Neural cell (in vitro differentiated cells): ENCODE data around the gene PTPN1.
"Not testable (repeated sequence)": the region's sequence is repeated elsewhere in the genome, so short reads cannot be mapped to it uniquely, and the experiment has no call there.

ENCODE experiments used
- CTCF ChIP-seq: fragments of 450-650 bp; IDR thresholded peaks from 2 replicates; pipeline ENCODE4 v1.5.1; 2014; ENCODE audit warnings: antibody characterized with exemption, mild to moderate bottlenecking, moderate library complexity; ENCODE audit not compliant: poor library complexity, severe bottlenecking
- EP300 ChIP-seq: fragments of 450-650 bp; conservative IDR thresholded peaks from 2 replicates; pipeline ENCODE4 v1.6.1; 2014; ENCODE audit warnings: antibody characterized with exemption, mild to moderate bottlenecking, moderate library complexity; ENCODE audit not compliant: poor library complexity, severe bottlenecking
- EZH2 ChIP-seq: fragments of 200-600, 300-800 bp; shearing (Covaris generic), sonication (generic); IDR thresholded peaks from 2 replicates; pipeline ENCODE4 v1.6.1; 2014; ENCODE audit warnings: antibody characterized with exemption, low read length, borderline replicate concordance, mild to moderate bottlenecking; ENCODE audit not compliant: insufficient read depth, poor library complexity, severe bottlenecking
- MXI1 ChIP-seq: fragments of 450-650 bp; conservative IDR thresholded peaks from 2 replicates; pipeline ENCODE4 v1.6.1; 2014; ENCODE audit warnings: antibody characterized with exemption, mild to moderate bottlenecking; ENCODE audit not compliant: poor library complexity, severe bottlenecking
- POLR2AphosphoS5 ChIP-seq: IDR thresholded peaks from 2 replicates; pipeline ENCODE4 v1.6.1; 2012
- RAD21 ChIP-seq: fragments of 450-650 bp; conservative IDR thresholded peaks from 2 replicates; pipeline ENCODE4 v1.6.1; 2014; ENCODE audit warnings: antibody characterized with exemption, mild to moderate bottlenecking, moderate library complexity
- REST ChIP-seq: IDR thresholded peaks from 2 replicates; pipeline ENCODE4 v1.6.1; 2012; ENCODE audit warnings: borderline replicate concordance
- SMC3 ChIP-seq: fragments of 450-650 bp; conservative IDR thresholded peaks from 2 replicates; pipeline ENCODE4 v1.6.1; 2014; ENCODE audit warnings: antibody characterized with exemption, mild to moderate bottlenecking, moderate library complexity; ENCODE audit not compliant: poor library complexity

- TF ChIP-seq CTCF, POLR2AphosphoS5, EP300, MXI1, REST, SMC3, EZH2, RAD21: not testable (repeated sequence)
These were observed 110.3 kb downstream of the PTPN1 start for GRCh38 chr20:50620459-50620858.
